Naive B cell (primary cell): ENCODE data around the gene UPK1B. TPM values are rescaled to one million over a fixed set of nuclear protein-coding genes. Genes with fewer than 3 reads are reported as not detected.
"Not testable (repeated sequence)": the region's sequence is repeated elsewhere in the genome, so short reads cannot be mapped to it uniquely, and the experiment has no call there.

ENCODE experiments used
- ATAC-seq, 2 donors: fragments of 150-1000 bp; cut with Tn5 transposase; 2 replicates each; pipeline ENCODE4 v1.10.0; 2021; ENCODE audit warnings: low read depth in 2 of 2, mild to moderate bottlenecking in 2 of 2, moderate library complexity in 2 of 2
- DNase-seq: peaks from one replicate; pipeline ENCODE4 v3.0.0; 2022
- H3K27ac Mint-ChIP-seq, 6 donors: one replicate each; pipeline ENCODE4 v1.8.0; 2020 to 2022; ENCODE audit warnings: mild to moderate bottlenecking in 6 of 6, mixed read lengths in 6 of 6, moderate library complexity in 5 of 6, inconsistent platforms in 2 of 6
- H3K27me3 Mint-ChIP-seq, 3 donors: one replicate each; pipeline ENCODE4 v1.8.0; 2021 to 2022; ENCODE audit warnings: mixed read lengths in 3 of 3, mild to moderate bottlenecking in 1 of 3
- H3K36me3 Mint-ChIP-seq, 2 donors: one replicate each; pipeline ENCODE4 v1.8.0; 2020 to 2022; ENCODE audit warnings: mixed read lengths in 2 of 2, inconsistent platforms in 1 of 2, mild to moderate bottlenecking in 1 of 2
- H3K4me1 Mint-ChIP-seq, 3 donors: one replicate each; pipeline ENCODE4 v1.8.0; 2020 to 2022; ENCODE audit warnings: mixed read lengths in 3 of 3, inconsistent platforms in 1 of 3, mild to moderate bottlenecking in 1 of 3, moderate library complexity in 1 of 3
- H3K4me3 Mint-ChIP-seq, 8 donors: one replicate each; pipeline ENCODE4 v1.8.0; 2020 to 2022; ENCODE audit warnings: mild to moderate bottlenecking in 8 of 8, mixed read lengths in 8 of 8, moderate library complexity in 8 of 8, inconsistent platforms in 2 of 8
- H3K9me3 Mint-ChIP-seq, 7 donors: one replicate each; pipeline ENCODE4 v1.8.0; 2020 to 2022; ENCODE audit warnings: mixed read lengths in 7 of 7, mild to moderate bottlenecking in 5 of 7, inconsistent platforms in 2 of 7, moderate library complexity in 1 of 7
- polyA plus RNA-seq, 6 donors: library from polyadenylated mRNA; unstranded; fragments of 300-500 nt; fragmentation: Illumina TruSeq; gene quantifications; one replicate each; pipeline ENCODE4 v1.2.3, GENCODE V29; 2021; ENCODE audit warnings: low read depth in 6 of 6

UPK1B gene
- polyA plus RNA-seq, 6 donors from 2014 or later: 0.17 TPM; not detected in 5

- Mint-ChIP-seq H3K4me3 (no peak overlapping the region), H3K27ac (no peak overlapping the region), H3K9me3 (peaks cover 16 to 61% (median 36%) of the 10 kb centered on the region in 7 donors), H3K4me1 (no peaks in the 10 kb centered on the region), H3K36me3 (peaks cover 11 to 15% of the 10 kb centered on the region in 2 donors), H3K27me3 (peaks cover 8 to 24% (median 13%) of the 10 kb centered on the region in 3 donors)
- DNase-seq (no peak), ATAC-seq (no peak)
Measured at GRCh38 chr3:119156868-119157267, 16.5 kb upstream of the UPK1B start.

GRCh38 chr3:119157971-119158370, 15.4 kb upstream of the UPK1B start:
- Mint-ChIP-seq H3K27ac (no peak overlapping the region), H3K27me3 (peaks cover 14 to 22% (median 15%) of the 10 kb centered on the region in 3 donors), H3K4me1 (no peaks in the 10 kb centered on the region), H3K9me3 (peaks cover 15 to 66% (median 34%) of the 10 kb centered on the region in 7 donors), H3K4me3 (no peak overlapping the region), H3K36me3 (peaks cover 19 to 22% of the 10 kb centered on the region in 2 donors)
- ATAC-seq (no peak), DNase-seq (no peak)

DNA sequence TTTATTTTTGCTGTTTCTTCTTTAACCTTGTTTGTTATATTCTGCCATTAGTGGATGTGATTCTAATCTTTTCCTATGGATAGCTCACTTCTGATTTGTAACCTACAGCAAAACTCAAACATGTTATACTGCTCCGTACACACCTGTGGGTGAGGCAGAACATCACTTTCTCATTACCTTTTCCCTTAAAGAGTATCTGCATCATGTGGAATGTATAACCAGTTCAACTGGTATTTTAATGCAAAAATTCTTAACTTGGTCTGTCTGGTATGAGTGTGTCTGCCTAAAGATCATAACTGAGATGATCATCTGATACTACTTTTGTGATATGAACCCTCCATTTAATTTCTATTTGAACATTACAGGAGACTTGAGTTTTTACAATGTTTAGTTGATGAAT, 13.0 kb upstream of the UPK1B start:
- no peak overlapping the region for H3K27ac Mint-ChIP-seq
- H3K36me3 Mint-ChIP-seq: peaks cover 17 to 18% of the 10 kb centered on the region in 2 donors
- no peak for DNase-seq
- no peaks in the 10 kb centered on the region for H3K4me1 Mint-ChIP-seq
- peaks cover 9 to 37% (median 12%) of the 10 kb centered on the region in 3 donors for H3K27me3 Mint-ChIP-seq
- no peak overlapping the region for H3K4me3 Mint-ChIP-seq
- peaks cover 5 to 52% (median 17%) of the 10 kb centered on the region in 7 donors for H3K9me3 Mint-ChIP-seq
- no peak for ATAC-seq

DNA sequence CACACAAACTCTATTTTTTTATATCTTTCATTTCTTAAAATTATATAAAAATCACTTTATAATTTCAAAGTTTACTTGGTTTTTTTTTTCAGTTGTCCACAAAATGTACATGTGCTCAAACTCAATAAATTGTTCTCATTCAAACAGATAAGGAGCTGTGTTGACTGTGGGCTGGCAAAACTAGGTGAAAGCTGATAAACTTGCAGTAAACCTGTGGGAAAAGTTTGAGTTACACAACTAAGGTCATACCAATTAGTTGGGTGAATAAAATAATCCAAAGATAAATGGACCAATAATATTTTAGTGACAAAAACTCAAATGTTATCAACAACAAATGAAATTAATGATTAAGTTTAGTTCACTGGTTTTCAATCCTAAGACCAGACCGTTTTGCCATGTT, 12.6 kb upstream of the UPK1B start:
- H3K27me3 Mint-ChIP-seq: peaks cover 9 to 38% (median 12%) of the 10 kb centered on the region in 3 donors
- peaks cover 9 to 49% (median 17%) of the 10 kb centered on the region in 7 donors for H3K9me3 Mint-ChIP-seq
- DNase-seq (no peak), ATAC-seq (no peak)
- H3K4me1 Mint-ChIP-seq: no peaks in the 10 kb centered on the region
- no peak overlapping the region for H3K4me3 Mint-ChIP-seq
- peaks cover 18 to 22% of the 10 kb centered on the region in 2 donors for H3K36me3 Mint-ChIP-seq
- no peak overlapping the region for H3K27ac Mint-ChIP-seq

GRCh38 chr3:119161240-119161639, 12.2 kb upstream of the UPK1B start:
- H3K36me3 Mint-ChIP-seq: peaks cover 18 to 23% of the 10 kb centered on the region in 2 donors
- H3K9me3 Mint-ChIP-seq: peaks cover 9 to 49% (median 17%) of the 10 kb centered on the region in 7 donors
- DNase-seq (no peak), ATAC-seq (no peak)
- H3K4me1 Mint-ChIP-seq: no peaks in the 10 kb centered on the region
- peaks cover 9 to 40% (median 12%) of the 10 kb centered on the region in 3 donors for H3K27me3 Mint-ChIP-seq
- H3K4me3 Mint-ChIP-seq: no peak overlapping the region
- no peak overlapping the region for H3K27ac Mint-ChIP-seq

DNA sequence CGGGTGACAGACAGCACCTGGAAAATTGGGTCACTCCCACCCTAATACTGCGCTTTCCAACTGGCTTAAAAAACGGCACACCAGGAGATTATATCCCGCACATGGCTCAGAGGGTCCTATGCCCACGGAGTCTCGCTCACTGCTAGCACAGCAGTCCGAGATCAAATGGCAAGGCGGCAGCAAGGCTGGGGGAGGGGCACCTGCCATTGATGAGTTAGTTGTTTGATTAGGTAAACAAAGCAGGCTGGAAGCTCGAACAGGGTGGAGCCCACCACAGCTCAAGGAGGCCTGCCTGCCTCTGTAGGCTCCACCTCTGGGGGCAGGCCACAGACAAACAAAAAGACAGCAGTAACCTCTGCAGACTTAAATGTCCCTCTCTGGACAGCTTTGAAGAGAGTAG, 8.7 kb upstream of the UPK1B start:
- not testable (repeated sequence) for DNase-seq, ATAC-seq, H3K27ac Mint-ChIP-seq, H3K4me3 Mint-ChIP-seq, H3K4me1 Mint-ChIP-seq
- Mint-ChIP-seq H3K36me3 (peaks cover 18 to 23% of the 10 kb centered on the region in 2 donors), H3K27me3 (peaks cover 9 to 40% (median 12%) of the 10 kb centered on the region in 3 donors), H3K9me3 (peaks cover 0 to 25% (median 9%) of the 10 kb centered on the region in 7 donors)

DNA sequence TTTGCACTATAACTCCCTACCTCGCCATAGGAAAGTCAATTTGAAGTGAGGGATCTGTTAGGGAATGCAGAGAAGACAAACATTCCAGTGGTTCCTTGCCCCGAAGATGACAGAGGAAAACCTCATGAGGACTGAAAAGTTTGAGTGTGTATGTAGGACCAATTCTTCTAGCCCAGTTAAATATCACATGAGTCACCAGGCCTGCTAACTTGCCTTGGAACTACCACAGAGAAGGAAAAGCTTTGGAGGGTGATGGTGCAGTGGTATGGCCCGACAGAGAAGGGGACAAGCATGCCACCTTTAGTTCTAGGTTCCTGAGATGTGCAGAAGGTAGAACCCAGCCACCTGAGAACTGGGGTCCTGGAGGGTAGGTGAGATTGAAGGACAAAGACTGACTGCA, 2.6 kb upstream of the UPK1B start:
- Mint-ChIP-seq H3K27ac (no peak overlapping the region), H3K27me3 (peaks cover 0 to 7% (median under 1%) of the 10 kb centered on the region in 3 donors), H3K36me3 (peaks cover 0 to under 1% of the 10 kb centered on the region in 2 donors), H3K9me3 (peaks cover 0 to 5% (median 0%) of the 10 kb centered on the region in 7 donors), H3K4me1 (no peaks in the 10 kb centered on the region), H3K4me3 (no peak overlapping the region)
- DNase-seq: no peak
- no peak for ATAC-seq

- H3K36me3 Mint-ChIP-seq: peaks cover 0 to 8% of the 10 kb centered on the region in 2 donors
Measured at GRCh38 chr3:119175872-119176756, 2.7 kb downstream of the UPK1B start.

GRCh38 chr3:119176778-119177177, 3.4 kb downstream of the UPK1B start:
- Mint-ChIP-seq H3K27ac (no peak overlapping the region), H3K4me1 (no peaks in the 10 kb centered on the region), H3K27me3 (peaks cover 13 to 40% (median 20%) of the 10 kb centered on the region in 3 donors), H3K36me3 (peaks cover 0 to 8% of the 10 kb centered on the region in 2 donors), H3K9me3 (peaks cover 0 to 4% (median 0%) of the 10 kb centered on the region in 7 donors), H3K4me3 (no peak overlapping the region)
- no peak for ATAC-seq
- no peak for DNase-seq

More at GRCh38 chr3:119175872-119176756, 2.7 kb downstream of the UPK1B start:
- peaks cover 13 to 40% (median 20%) of the 10 kb centered on the region in 3 donors for H3K27me3 Mint-ChIP-seq
- DNase-seq: no peak
- peaks cover 0 to 4% (median 0%) of the 10 kb centered on the region in 7 donors for H3K9me3 Mint-ChIP-seq
- H3K4me1 Mint-ChIP-seq: no peaks in the 10 kb centered on the region
- no peak overlapping the region for H3K4me3 Mint-ChIP-seq
- ATAC-seq: no peak
- H3K27ac Mint-ChIP-seq: peak overlapping the region in 2 of 6 donors; percentile 4 to 53

DNA sequence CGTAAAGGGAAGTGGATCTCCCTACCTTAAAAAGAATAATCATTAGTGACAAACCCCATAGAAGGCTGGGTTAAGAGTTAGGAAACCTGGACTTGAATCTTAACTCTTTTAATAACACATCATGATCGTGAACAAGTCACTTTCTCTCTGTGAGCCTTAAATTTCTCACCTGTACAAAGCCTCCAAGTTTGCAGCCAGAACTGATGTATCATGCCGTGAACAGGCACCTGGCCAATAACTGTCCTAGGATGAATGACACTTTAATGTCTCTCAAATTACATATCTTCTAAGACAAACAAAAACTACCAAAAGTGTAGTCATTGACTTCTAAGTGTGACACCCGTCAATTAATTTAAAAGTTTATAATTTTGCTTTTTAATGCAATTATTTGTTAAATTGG, 3.9 kb downstream of the UPK1B start:
- peaks cover 0 to 8% of the 10 kb centered on the region in 2 donors for H3K36me3 Mint-ChIP-seq
- no peak overlapping the region for H3K4me3 Mint-ChIP-seq
- H3K27ac Mint-ChIP-seq: no peak overlapping the region
- ATAC-seq (no peak), DNase-seq (no peak)
- H3K9me3 Mint-ChIP-seq: peaks cover 0 to 4% (median 0%) of the 10 kb centered on the region in 7 donors
- peaks cover 13 to 40% (median 20%) of the 10 kb centered on the region in 3 donors for H3K27me3 Mint-ChIP-seq
- H3K4me1 Mint-ChIP-seq: no peaks in the 10 kb centered on the region

- peak overlapping the region in 1 of 6 donors; percentile 61 for H3K27ac Mint-ChIP-seq
- no peak for DNase-seq
- ATAC-seq: no peak
- no peaks in the 10 kb centered on the region for H3K4me1 Mint-ChIP-seq
- H3K9me3 Mint-ChIP-seq: peaks cover 0 to 4% (median 0%) of the 10 kb centered on the region in 7 donors
- peaks cover 20 to 34% (median 22%) of the 10 kb centered on the region in 3 donors for H3K27me3 Mint-ChIP-seq
- H3K36me3 Mint-ChIP-seq: peaks cover 0 to 8% of the 10 kb centered on the region in 2 donors
- H3K4me3 Mint-ChIP-seq: no peak overlapping the region
Measured at GRCh38 chr3:119181765-119182164, 8.4 kb downstream of the UPK1B start.

DNA sequence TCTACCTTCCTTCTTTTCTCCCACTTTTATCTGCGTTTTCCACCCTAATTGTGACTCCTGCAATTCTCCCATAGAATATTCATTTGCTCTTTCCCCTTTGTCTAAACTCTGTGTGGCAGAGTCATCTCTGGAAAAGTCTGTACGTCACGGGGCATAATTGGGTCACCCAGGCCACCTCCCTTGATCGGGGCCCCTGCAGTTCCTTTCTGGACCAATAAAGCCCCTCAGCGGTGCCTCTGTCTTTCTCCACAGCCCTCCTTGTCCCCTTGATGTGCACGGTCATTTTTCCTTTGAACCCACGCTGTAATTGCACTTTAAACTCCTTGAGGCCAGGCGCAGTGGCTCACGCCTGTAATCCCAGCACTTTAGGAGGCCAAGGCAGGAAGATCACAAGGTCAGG, 10.7 kb downstream of the UPK1B start:
- no peaks in the 10 kb centered on the region for H3K9me3 Mint-ChIP-seq
- no peak for ATAC-seq
- peak overlapping the region in 1 of 6 donors; percentile 25 for H3K27ac Mint-ChIP-seq

GRCh38 chr3:119184796-119185570, 11.6 kb downstream of the UPK1B start:
- ATAC-seq (no peak), DNase-seq (no peak)
- Mint-ChIP-seq H3K36me3 (no peaks in the 10 kb centered on the region), H3K27me3 (peaks cover 0 to 17% (median 14%) of the 10 kb centered on the region in 3 donors), H3K27ac (no peak overlapping the region), H3K9me3 (no peaks in the 10 kb centered on the region), H3K4me3 (no peak overlapping the region), H3K4me1 (no peaks in the 10 kb centered on the region)

More for the DNA sequence above, 10.7 kb downstream of the UPK1B start:
- Mint-ChIP-seq H3K4me1 (no peaks in the 10 kb centered on the region), H3K36me3 (peaks cover 0 to 4% of the 10 kb centered on the region in 2 donors), H3K4me3 (no peak overlapping the region), H3K27me3 (peaks cover 4 to 17% (median 15%) of the 10 kb centered on the region in 3 donors)
- DNase-seq: no peak
